Karpas-422 (cell line): Measurements from ENCODE around the gene STRADB. TPM values are rescaled to one million over a fixed set of nuclear protein-coding genes. Genes with fewer than 3 reads are reported as not detected.

Experiments used
- DNase-seq: peaks from one replicate; pipeline ENCODE4 v3.0.0-alpha.2; 2015
- H2AFZ ChIP-seq: fragments of 200-600 bp; sonication (generic); 2 replicates; pipeline ENCODE4 v1.6.1; 2014; ENCODE audit warnings: antibody characterized with exemption, low read length, mixed read lengths
- H3K27ac ChIP-seq: fragments of 200-600 bp; sonication (generic); 2 replicates; pipeline ENCODE4 v1.5.1; 2014; ENCODE audit warnings: mild to moderate bottlenecking, low read length, moderate library complexity
- H3K27me3 ChIP-seq: fragments of 200-600 bp; sonication (generic); 2 replicates; pipeline ENCODE4 v1.6.1; 2014; ENCODE audit warnings: low read length, mixed read lengths
- H3K36me3 ChIP-seq: fragments of 200-600 bp; sonication (generic); 2 replicates; pipeline ENCODE4 v1.6.1; 2014; ENCODE audit warnings: low read length, mixed read lengths; ENCODE audit not compliant: insufficient read depth
- H3K4me1 ChIP-seq: fragments of 200-600 bp; sonication (generic); 2 replicates; pipeline ENCODE4 v1.6.1; 2014; ENCODE audit warnings: mild to moderate bottlenecking, low read length, mixed read lengths
- H3K4me2 ChIP-seq: fragments of 200-600 bp; sonication (generic); 2 replicates; pipeline ENCODE4 v1.6.1; 2014; ENCODE audit warnings: low read length, low read depth, mild to moderate bottlenecking; ENCODE audit not compliant: poor library complexity, severe bottlenecking
- H3K4me3 ChIP-seq: fragments of 200-600 bp; sonication (generic); 2 replicates; pipeline ENCODE4 v1.5.1; 2014; ENCODE audit warnings: mild to moderate bottlenecking, antibody characterized with exemption, low read length, mixed read lengths
- H3K79me2 ChIP-seq: fragments of 200-600 bp; sonication (generic); 2 replicates; pipeline ENCODE4 v1.6.1; 2014; ENCODE audit warnings: mild to moderate bottlenecking, low read length, mixed read lengths
- H3K9ac ChIP-seq: fragments of 200-600 bp; sonication (generic); 2 replicates; pipeline ENCODE4 v1.6.0; 2014; ENCODE audit warnings: low read length
- H3K9me2 ChIP-seq: fragments of 200-600 bp; sonication (generic), shearing (Covaris generic); replicated peaks from 2 replicates; pipeline ENCODE4 v1.6.0; 2014; ENCODE audit warnings: mild to moderate bottlenecking, low read length, moderate library complexity; ENCODE audit not compliant: insufficient read depth
- H3K9me3 ChIP-seq: fragments of 300-700, 200-600 bp; sonication (generic); 2 replicates; pipeline ENCODE4 v1.6.1; 2014; ENCODE audit warnings: low read length, mixed read lengths
- H4K20me1 ChIP-seq: fragments of 200-600 bp; sonication (generic); 2 replicates; pipeline ENCODE4 v1.6.1; 2014; ENCODE audit warnings: mild to moderate bottlenecking, antibody characterized with exemption, low read length, low read depth; ENCODE audit not compliant: insufficient read depth
- total RNA-seq: library from RNA; depleted of rRNA; stranded (reverse); fragments of >200 nt; shearing (Covaris generic); gene quantifications from 2 replicates; pipeline ENCODE4 v1.2.3, GENCODE V29; 2014; ENCODE audit warnings: low replicate concordance; rRNA removed

The STRADB gene
- total RNA-seq, result 3.6 and 10.7 TPM in 2 replicates

- Histone ChIP-seq H4K20me1 (no peaks in the 10 kb centered on the region), H3K9me2 (no peaks in the 10 kb centered on the region), H3K9me3 (no peaks in the 10 kb centered on the region), H3K27me3 (no peaks in the 10 kb centered on the region), H3K9ac (peak within 1 kb of the TSS; percentile 92), H3K27ac (no peak within 1 kb of the TSS), H3K36me3 (no peaks in the 10 kb centered on the region), H3K4me1 (peaks cover 10% of the 10 kb centered on the region), H3K4me3 (peak within 1 kb of the TSS; percentile 98), H3K4me2 (peak within 1 kb of the TSS; percentile 95), H3K79me2 (peaks cover 3% of the 10 kb centered on the region), H2AFZ (peak within 1 kb of the TSS; percentile 99)
- DNase-seq, result peak; percentile 97
Observed at GRCh38 chr2:201451292-201452057, at the start of gene STRADB, which contains the start of gene TRAK2. Gene STRADB (plus strand): TSS chr2:201451740. CDS start chr2:201454841, 3,101 bp downstream. Gene TRAK2 (minus strand): TSS chr2:201451458. CDS start chr2:201420507, 30,951 bp downstream.

GRCh38 chr2:201401815-201402214, 49.7 kb upstream of the STRADB start:
- Histone ChIP-seq H2AFZ (no peak overlapping the region), H3K9me3 (no peaks in the 10 kb centered on the region), H4K20me1 (no peaks in the 10 kb centered on the region), H3K36me3 (no peaks in the 10 kb centered on the region), H3K9ac (no peak overlapping the region), H3K27me3 (no peaks in the 10 kb centered on the region), H3K79me2 (no peaks in the 10 kb centered on the region), H3K4me1 (no peaks in the 10 kb centered on the region), H3K4me3 (no peak overlapping the region), H3K9me2 (no peaks in the 10 kb centered on the region), H3K27ac (no peak overlapping the region), H3K4me2 (no peak overlapping the region)
- DNase-seq, result no peak

- H3K9ac ChIP-seq, result no peak overlapping the region
- H3K4me3 ChIP-seq, result no peak overlapping the region
- H3K79me2 ChIP-seq, result no peaks in the 10 kb centered on the region
Observed at GRCh38 chr2:201402651-201403562, 48.6 kb upstream of the STRADB start.

GRCh38 chr2:201403880-201404279, 47.7 kb upstream of the STRADB start:
- H3K79me2 ChIP-seq, result no peaks in the 10 kb centered on the region
- no peak overlapping the region for H3K4me2 ChIP-seq
- no peaks in the 10 kb centered on the region for H3K9me3 ChIP-seq
- H2AFZ ChIP-seq, result no peak overlapping the region
- no peaks in the 10 kb centered on the region for H3K27me3 ChIP-seq
- no peak overlapping the region for H3K27ac ChIP-seq
- no peak overlapping the region for H3K4me3 ChIP-seq
- no peaks in the 10 kb centered on the region for H3K36me3 ChIP-seq
- DNase-seq, result no peak
- no peaks in the 10 kb centered on the region for H4K20me1 ChIP-seq
- H3K9ac ChIP-seq, result no peak overlapping the region
- no peaks in the 10 kb centered on the region for H3K9me2 ChIP-seq
- H3K4me1 ChIP-seq, result no peaks in the 10 kb centered on the region

More at GRCh38 chr2:201402651-201403562, 48.6 kb upstream of the STRADB start:
- no peaks in the 10 kb centered on the region for H3K9me2 ChIP-seq
- H3K27me3 ChIP-seq, result no peaks in the 10 kb centered on the region
- H3K9me3 ChIP-seq, result no peaks in the 10 kb centered on the region
- H3K36me3 ChIP-seq, result no peaks in the 10 kb centered on the region
- H3K4me1 ChIP-seq, result no peaks in the 10 kb centered on the region
- H2AFZ ChIP-seq, result no peak overlapping the region
- H3K4me2 ChIP-seq, result no peak overlapping the region
- no peak for DNase-seq
- no peak overlapping the region for H3K27ac ChIP-seq
- no peaks in the 10 kb centered on the region for H4K20me1 ChIP-seq

- H3K9ac ChIP-seq, result no peak overlapping the region
- H3K9me3 ChIP-seq, result no peaks in the 10 kb centered on the region
- H3K27ac ChIP-seq, result no peak overlapping the region
- no peaks in the 10 kb centered on the region for H3K27me3 ChIP-seq
- H3K9me2 ChIP-seq, result no peaks in the 10 kb centered on the region
- no peaks in the 10 kb centered on the region for H4K20me1 ChIP-seq
- no peaks in the 10 kb centered on the region for H3K79me2 ChIP-seq
- H3K36me3 ChIP-seq, result no peaks in the 10 kb centered on the region
- no peak overlapping the region for H2AFZ ChIP-seq
- no peak overlapping the region for H3K4me3 ChIP-seq
- no peaks in the 10 kb centered on the region for H3K4me1 ChIP-seq
- no peak overlapping the region for H3K4me2 ChIP-seq
- no peak for DNase-seq
Observed at GRCh38 chr2:201404699-201405280, 46.8 kb upstream of the STRADB start.

- Histone ChIP-seq H3K9me3 (no peaks in the 10 kb centered on the region), H3K36me3 (no peaks in the 10 kb centered on the region), H4K20me1 (no peaks in the 10 kb centered on the region), H3K9me2 (no peaks in the 10 kb centered on the region), H2AFZ (no peak overlapping the region), H3K27ac (no peak overlapping the region), H3K4me1 (no peaks in the 10 kb centered on the region), H3K9ac (no peak overlapping the region), H3K4me3 (no peak overlapping the region), H3K27me3 (no peaks in the 10 kb centered on the region), H3K4me2 (no peak overlapping the region), H3K79me2 (no peaks in the 10 kb centered on the region)
- no peak for DNase-seq
Observed at GRCh38 chr2:201406077-201406662, 45.4 kb upstream of the STRADB start.

GRCh38 chr2:201407265-201407664, 44.3 kb upstream of the STRADB start:
- Histone ChIP-seq H3K4me1 (no peaks in the 10 kb centered on the region), H3K27me3 (no peaks in the 10 kb centered on the region), H4K20me1 (no peaks in the 10 kb centered on the region), H3K27ac (no peak overlapping the region), H3K4me3 (no peak overlapping the region), H3K4me2 (no peak overlapping the region), H2AFZ (no peak overlapping the region), H3K9me3 (no peaks in the 10 kb centered on the region), H3K9me2 (no peaks in the 10 kb centered on the region), H3K36me3 (no peaks in the 10 kb centered on the region), H3K9ac (no peak overlapping the region), H3K79me2 (no peaks in the 10 kb centered on the region)
- no peak for DNase-seq
